Measurements from ENCODE around the gene SLC38A6.

SLC38A6 gene

GRCh38 chr14:61037215-61037614 is 56.2 kb downstream of the SLC38A6 start:
- no peak for DNase-seq (ENCODE audit: low read depth)
- no peak for TF ChIP-seq CTCF (IDR thresholded peaks at IDR 0.05; ENCODE audit: control insufficient read depth, insufficient read depth, low read depth, low read length, missing control alignments)
- no peak overlapping the region for H3K4me3 ChIP-seq (ENCODE audit: control insufficient read depth, low read depth, low read length)

DNA sequence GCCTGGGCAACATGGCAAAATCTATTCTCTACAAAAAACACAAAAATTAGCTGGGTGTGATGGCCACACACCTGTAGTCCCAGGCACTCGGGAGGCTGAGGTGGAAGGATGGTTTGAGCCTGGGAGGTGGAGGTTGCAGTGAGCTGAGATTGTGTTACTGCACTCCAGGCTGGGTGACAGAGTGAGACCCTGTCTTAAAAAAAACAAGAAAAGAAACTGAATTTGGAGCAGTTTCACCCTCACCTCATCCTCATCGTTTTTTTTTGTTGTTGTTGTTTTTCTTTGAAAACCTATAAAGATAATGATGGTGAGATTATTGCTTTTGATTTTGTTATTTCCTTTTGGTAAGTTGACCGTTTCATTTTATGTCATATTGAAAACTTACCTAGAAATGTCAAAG is 60.7 kb downstream of the SLC38A6 start:
- TF ChIP-seq CTCF (IDR thresholded peaks at IDR 0.05; ENCODE audit: control insufficient read depth, insufficient read depth, low read depth, low read length, missing control alignments): no peak
- no peak overlapping the region for H3K4me3 ChIP-seq (ENCODE audit: control insufficient read depth, low read depth, low read length)
- no peak for DNase-seq (ENCODE audit: low read depth)

DNA sequence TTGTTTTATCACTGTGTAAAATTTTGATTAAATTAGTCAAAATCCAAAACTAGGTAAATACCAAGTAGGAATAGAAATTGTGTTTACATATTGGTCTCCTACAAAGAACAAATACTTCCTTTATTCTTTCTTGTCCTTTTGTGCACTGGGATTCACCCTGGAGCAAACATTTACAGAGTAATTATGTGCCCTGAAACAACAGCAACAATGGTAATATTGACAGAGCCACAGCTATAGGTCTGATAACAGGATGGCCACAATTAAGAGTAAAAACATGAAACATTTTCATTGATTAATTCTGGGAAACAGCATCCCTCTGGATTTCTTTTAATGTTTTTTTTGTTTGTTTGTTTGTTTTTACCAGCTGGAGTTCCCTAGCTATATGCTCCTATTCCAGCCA is 61.2 kb downstream of the SLC38A6 start:
- H3K4me3 ChIP-seq (ENCODE audit: control insufficient read depth, low read depth, low read length): no peak overlapping the region
- TF ChIP-seq CTCF (IDR thresholded peaks at IDR 0.05; ENCODE audit: control insufficient read depth, insufficient read depth, low read depth, low read length, missing control alignments): no peak
- no peak for DNase-seq (ENCODE audit: low read depth)

GRCh38 chr14:61043506-61043905 is 62.5 kb downstream of the SLC38A6 start:
- TF ChIP-seq CTCF (IDR thresholded peaks at IDR 0.05; ENCODE audit: control insufficient read depth, insufficient read depth, low read depth, low read length, missing control alignments): no peak
- no peak for DNase-seq (ENCODE audit: low read depth)
- no peak overlapping the region for H3K4me3 ChIP-seq (ENCODE audit: control insufficient read depth, low read depth, low read length)

GRCh38 chr14:61047021-61047420 is 66.0 kb downstream of the SLC38A6 start:
- DNase-seq (ENCODE audit: low read depth): no peak
- no peak for TF ChIP-seq CTCF (IDR thresholded peaks at IDR 0.05; ENCODE audit: control insufficient read depth, insufficient read depth, low read depth, low read length, missing control alignments)
- H3K4me3 ChIP-seq (ENCODE audit: control insufficient read depth, low read depth, low read length): no peak overlapping the region

- H3K4me3 ChIP-seq (ENCODE audit: control insufficient read depth, low read depth, low read length): no peak overlapping the region
- no peak for TF ChIP-seq CTCF (IDR thresholded peaks at IDR 0.05; ENCODE audit: control insufficient read depth, insufficient read depth, low read depth, low read length, missing control alignments)
- peak; percentile 51 for DNase-seq (ENCODE audit: low read depth)
Observed at GRCh38 chr14:61048640-61049039, 67.6 kb downstream of the SLC38A6 start.

DNA sequence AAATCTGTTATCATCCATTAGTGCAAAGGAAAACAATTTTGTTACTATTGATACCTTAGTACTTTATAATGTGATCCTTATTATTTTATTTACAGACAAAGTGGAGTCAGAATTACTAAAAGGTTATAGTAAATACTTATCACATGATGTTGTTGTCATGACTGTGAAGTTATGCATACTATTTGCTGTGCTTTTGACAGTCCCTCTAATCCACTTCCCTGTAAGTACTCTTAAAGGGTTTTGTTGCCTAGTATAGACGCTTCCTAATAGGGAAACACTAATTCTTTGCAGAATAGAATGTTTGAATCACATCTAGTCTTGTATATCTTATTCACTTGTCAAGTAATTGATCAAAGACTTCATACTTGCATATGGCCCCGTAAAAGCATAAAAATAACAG is 69.4 kb downstream of the SLC38A6 start:
- no peak for TF ChIP-seq CTCF (IDR thresholded peaks at IDR 0.05; ENCODE audit: control insufficient read depth, insufficient read depth, low read depth, low read length, missing control alignments)
- no peak for DNase-seq (ENCODE audit: low read depth)
- H3K4me3 ChIP-seq (ENCODE audit: control insufficient read depth, low read depth, low read length): no peak overlapping the region
